Measurements from ENCODE around the gene GCN1. TPM values are rescaled to one million over a fixed set of nuclear protein-coding genes. Genes with fewer than 3 reads are reported as not detected.

GCN1 gene
- total and polyA plus RNA-seq, 2 donors (not counting 3 experiments of a cell fraction or from before 2014, with no cell fraction given): 30.1 to 101 TPM

GRCh38 chr12:120200364-120200800 lies 5.9 kb upstream of the GCN1 start:
- Histone ChIP-seq H3K36me3 (ENCODE audit: control insufficient read depth in 2 of 2, extremely low read depth in 1 of 2, insufficient read depth in 2 of 2, low read length in 2 of 2) (peaks cover 15 to 22% of the 10 kb centered on the region in 2 experiments), H3K27me3 (ENCODE audit: control insufficient read depth in 2 of 2, insufficient read depth in 2 of 2, low read length in 2 of 2) (no peaks in the 10 kb centered on the region), H3K79me2 (ENCODE audit: control insufficient read depth, insufficient read depth, low read length) (peaks cover 40% of the 10 kb centered on the region), H4K20me1 (replicated peaks; ENCODE audit: control insufficient read depth, extremely low read depth, insufficient read depth, low read length) (peaks cover 6% of the 10 kb centered on the region), H3K9me3 (replicated peaks; ENCODE audit: control insufficient read depth, insufficient read depth, low read length) (no peaks in the 10 kb centered on the region), H2AFZ (ENCODE audit: low read depth, low read length) (no peak overlapping the region), H3K9me1 (replicated peaks; ENCODE audit: control insufficient read depth, extremely low read depth, insufficient read depth, low read length) (no peaks in the 10 kb centered on the region), H3K4me2 (ENCODE audit: insufficient read depth, low read length) (peak overlapping the region; percentile 91), H3K4me3 (replicated peaks in 1 of 3; ENCODE audit: insufficient read depth in 1 of 3, low read depth in 1 of 3, low read length in 3 of 3) (peak overlapping the region; percentile 31 to 84 (median 78)), H3K9ac (replicated peaks; ENCODE audit: extremely low read depth, insufficient read depth, low read length) (peak overlapping the region; percentile 88), H3K27ac (ENCODE audit: insufficient read depth, low read depth, low read length) (peak overlapping the region; percentile 34), H3K4me1 (ENCODE audit: control insufficient read depth, extremely low read depth, insufficient read depth, low read length) (peaks cover 42% of the 10 kb centered on the region)
- TSS peak; percentile 53 for BruUV-seq (replicated peaks)
- ChIA-PET POLR2A (interaction anchor here (0.8 to 3.1 kb wide), 14 partner anchors 8 to 102 kb away, joined by 3 to 141 read pairs (median 22); partner anchors contain the start of genes PXN, RAB35, RNU4-1 and RNU4-2), CTCF (interaction anchor here (0.6 to 3.5 kb wide), 16 partner anchors 14 to 102 kb away, joined by 3 to 55 read pairs (median 6); partner anchors contain the start of genes PXN, RAB35, RNU4-2 and SIRT4)
- TF ChIP-seq JUN (IDR thresholded peaks at IDR 0.05; ENCODE audit: borderline replicate concordance, insufficient read depth, insufficient read length, low read depth) (no peak), GATA2 (IDR thresholded peaks at IDR 0.05; ENCODE audit: insufficient read depth, insufficient read length, low read depth, low read length) (no peak), MYC (IDR thresholded peaks at IDR 0.05; ENCODE audit: low read depth, low read length) (no peak), EZH2 (IDR thresholded peaks at IDR 0.05; ENCODE audit: borderline replicate concordance, low read depth, low read length, severe bottlenecking) (no peak), POLR2A (IDR thresholded peaks at IDR 0.05; ENCODE audit: low read depth, low read length) (no peak), FOS (IDR thresholded peaks at IDR 0.05; ENCODE audit: borderline replicate concordance, insufficient read depth, low read length) (no peak), POLR2AphosphoS5 (IDR thresholded peaks at IDR 0.05; ENCODE audit: insufficient read depth, low read depth, low read length) (no peak), MAX (IDR thresholded peaks at IDR 0.05; ENCODE audit: insufficient read depth, insufficient read length) (no peak)
- dilution Hi-C loops (cut with MboI; ENCODE audit: extremely low pct_ligation_motif_present, low sequenced_read_pairs) (no loop called here), intact Hi-C loops (cut with micrococcal nuclease) (loop anchor here (2.0 kb wide), 1 partner anchor 56 kb away; no protein-coding TSS in a partner anchor)
- peak; percentile 27 for DNase-seq (ENCODE audit: low read depth, low spot score)
- no peak for FAIRE-seq

All from endothelial cell of umbilical vein (primary cell).